Chondrocyte (in vitro differentiated cells): ENCODE measurements around the gene LRRK1. TPM values are rescaled to one million over a fixed set of nuclear protein-coding genes. Genes with fewer than 3 reads are reported as not detected.

Experiments used
- DNase-seq: peaks from one replicate; pipeline ENCODE4 v3.0.0; 2021; ENCODE audit warnings: mixed read lengths, low spot score
- H3K27ac Mint-ChIP-seq: one replicate; pipeline ENCODE4 v1.8.0; 2021; ENCODE audit warnings: mild to moderate bottlenecking, moderate library complexity, mixed read lengths; ENCODE audit not compliant: unreplicated experiment
- H3K27me3 Mint-ChIP-seq: 2 replicates; pipeline ENCODE4 v1.8.0; 2021; ENCODE audit warnings: low read depth, mixed read lengths
- H3K36me3 Mint-ChIP-seq: 2 replicates; pipeline ENCODE4 v1.8.0; 2021; ENCODE audit warnings: low read depth, mixed read lengths
- H3K4me1 Mint-ChIP-seq: 2 replicates; pipeline ENCODE4 v1.8.0; 2021; ENCODE audit warnings: low read depth, mild to moderate bottlenecking, mixed read lengths
- H3K4me3 Mint-ChIP-seq: one replicate; pipeline ENCODE4 v1.8.0; 2021; ENCODE audit warnings: mild to moderate bottlenecking, moderate library complexity, mixed read lengths; ENCODE audit not compliant: unreplicated experiment
- H3K9me3 Mint-ChIP-seq: 2 replicates; pipeline ENCODE4 v1.8.0; 2021; ENCODE audit warnings: low read depth, mixed read lengths
- CTCF ChIP-seq: fragments of 200-600 bp; sonication (generic); IDR thresholded peaks from 2 replicates; pipeline ENCODE4 v1.5.0; 2021; ENCODE audit warnings: antibody characterized with exemption, mild to moderate bottlenecking, moderate library complexity
- total RNA-seq: library from RNA; stranded (reverse); gene quantifications from 3 replicates; pipeline ENCODE4 v1.2.1, GENCODE V29; 2021

Gene LRRK1
- total RNA-seq, 1 donor from 2014 or later, result 10.1 TPM

GRCh38 chr15:101104141-101104540 lies 185.0 kb downstream of the LRRK1 start:
- TF ChIP-seq CTCF, result no peak

GRCh38 chr15:101105059-101105891 lies 186.1 kb downstream of the LRRK1 start:
- Mint-ChIP-seq H3K27ac (peak overlapping the region; percentile 55), H3K27me3 (no peaks in the 10 kb centered on the region), H3K4me3 (no peak overlapping the region), H3K4me1 (peaks cover 13% of the 10 kb centered on the region), H3K36me3 (peaks cover 1% of the 10 kb centered on the region), H3K9me3 (peaks cover 3% of the 10 kb centered on the region)
- no peak for DNase-seq
- no peak for TF ChIP-seq CTCF

More at GRCh38 chr15:101104141-101104540, 185.0 kb downstream of the LRRK1 start:
- Mint-ChIP-seq H3K27me3 (no peaks in the 10 kb centered on the region), H3K4me3 (no peak overlapping the region), H3K4me1 (peaks cover 13% of the 10 kb centered on the region), H3K36me3 (no peaks in the 10 kb centered on the region), H3K27ac (no peak overlapping the region), H3K9me3 (peaks cover 3% of the 10 kb centered on the region)
- DNase-seq, result no peak

GRCh38 chr15:101107101-101107500 lies 187.9 kb downstream of the LRRK1 start:
- Mint-ChIP-seq H3K4me3 (no peak overlapping the region), H3K27ac (no peak overlapping the region), H3K27me3 (peaks cover 3% of the 10 kb centered on the region), H3K36me3 (peaks cover 1% of the 10 kb centered on the region), H3K4me1 (peaks cover 13% of the 10 kb centered on the region), H3K9me3 (no peaks in the 10 kb centered on the region)
- no peak for DNase-seq
- TF ChIP-seq CTCF, result no peak

GRCh38 chr15:101107625-101108460 lies 188.7 kb downstream of the LRRK1 start:
- H3K27me3 Mint-ChIP-seq, result peaks cover 3% of the 10 kb centered on the region
- DNase-seq, result no peak
- no peak for TF ChIP-seq CTCF
- H3K4me1 Mint-ChIP-seq, result peaks cover 13% of the 10 kb centered on the region
- peaks cover 1% of the 10 kb centered on the region for H3K36me3 Mint-ChIP-seq
- no peak overlapping the region for H3K27ac Mint-ChIP-seq
- H3K9me3 Mint-ChIP-seq, result no peaks in the 10 kb centered on the region
- H3K4me3 Mint-ChIP-seq, result no peak overlapping the region

DNA sequence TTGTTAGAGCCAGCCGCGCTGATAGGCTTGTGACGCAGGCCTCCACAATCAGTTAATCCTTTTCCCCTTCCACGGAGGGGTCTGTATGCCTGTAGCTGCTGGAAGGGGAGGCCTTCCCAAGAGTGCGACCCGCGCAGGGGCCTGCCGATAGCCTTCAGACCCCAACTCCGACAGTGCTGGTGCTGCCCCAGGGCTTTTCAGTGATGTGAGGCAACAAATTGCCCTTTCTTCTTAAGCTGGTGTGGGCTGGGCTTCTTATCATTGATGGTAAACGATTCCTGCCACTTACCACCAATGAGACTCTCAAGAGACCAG lies 189.3 kb downstream of the LRRK1 start:
- Mint-ChIP-seq H3K27ac (no peak overlapping the region), H3K36me3 (peaks cover 1% of the 10 kb centered on the region), H3K27me3 (peaks cover 3% of the 10 kb centered on the region), H3K4me1 (peaks cover 13% of the 10 kb centered on the region), H3K9me3 (no peaks in the 10 kb centered on the region), H3K4me3 (no peak overlapping the region)
- DNase-seq, result no peak
- TF ChIP-seq CTCF, result no peak
